Thoracic aorta (tissue), 2 donors: ENCODE measurements around the gene NAV2. TPM values are rescaled to one million over a fixed set of nuclear protein-coding genes. Genes with fewer than 3 reads are reported as not detected.
A peak's percentile ranks its signal among the peaks of the same experiment; 100 is the strongest.

Source experiments
- ATAC-seq: fragments of 150-250 bp; one replicate; pipeline ENCODE4 v1.8.0; 2017; ENCODE audit warnings: low read depth; ENCODE audit not compliant: insufficient number of reproducible peaks, low FRiP score
- DNase-seq: peaks from one replicate; pipeline ENCODE4 v3.0.0-alpha.2; 2020; ENCODE audit warnings: low spot score
- H3K27ac ChIP-seq, 2 donors: fragments of 200-600 bp; sonication (generic); 1 replicate in 1 of 2; 2 replicates in 1 of 2; pipeline ENCODE4 v1.5.1; 2016; ENCODE audit warnings: mild to moderate bottlenecking in 2 of 2, moderate library complexity in 2 of 2
- H3K27me3 ChIP-seq: fragments of 200-600 bp; sonication (generic); replicated peaks from 2 replicates; pipeline ENCODE4 v1.6.0; 2016; ENCODE audit warnings: mild to moderate bottlenecking; ENCODE audit not compliant: insufficient read depth
- H3K36me3 ChIP-seq: fragments of 200-600 bp; sonication (generic); one replicate; pipeline ENCODE4 v1.5.1; 2016
- H3K4me1 ChIP-seq, 2 donors: fragments of 200-600 bp; sonication (generic); 1 replicate in 1 of 2; 2 replicates in 1 of 2; pipeline versions ENCODE4 v1.5.1 to v1.6.0; 2016; ENCODE audit warnings: low read depth in 2 of 2, mild to moderate bottlenecking in 1 of 2; ENCODE audit not compliant: control insufficient read depth in 1 of 2
- H3K4me3 ChIP-seq: fragments of 200-600 bp; sonication (generic); 2 replicates; pipeline ENCODE4 v1.5.1; 2016; ENCODE audit warnings: mild to moderate bottlenecking
- H3K9me3 ChIP-seq: fragments of 200-600 bp; sonication (generic); 2 replicates; pipeline ENCODE4 v1.5.1; 2016
- CTCF ChIP-seq: fragments of 200-600 bp; sonication (generic); IDR thresholded peaks from one replicate; pipeline ENCODE4 v1.5.1; 2019; ENCODE audit warnings: antibody characterized with exemption
- total RNA-seq, 2 donors: library from RNA; depleted of rRNA; stranded (reverse); fragments of >200 nt; gene quantifications; one replicate each; pipeline versions ENCODE4 v1.1.0 to v1.2.3, GENCODE V29; 2016

Gene NAV2
- total RNA-seq, 2 donors from 2014 or later, result 125 to 230 TPM

GRCh38 chr11:19737575-19737974 is 24.9 kb downstream of the NAV2 start:
- ATAC-seq (no peak), DNase-seq (no peak)
- peak overlapping the region; percentile 30 to 94 for H3K27ac ChIP-seq
- TF ChIP-seq CTCF, result no peak
- H3K9me3 ChIP-seq, result no peaks in the 10 kb centered on the region
- no peak overlapping the region for H3K4me3 ChIP-seq
- no peaks in the 10 kb centered on the region for H3K36me3 ChIP-seq
- no peaks in the 10 kb centered on the region for H3K27me3 ChIP-seq
- peaks cover 67 to 89% of the 10 kb centered on the region in 2 donors for H3K4me1 ChIP-seq

- Histone ChIP-seq H3K27ac (peak overlapping the region; percentile 30 to 94), H3K36me3 (peaks cover 1% of the 10 kb centered on the region), H3K4me1 (peaks cover 67 to 89% of the 10 kb centered on the region in 2 donors), H3K9me3 (no peaks in the 10 kb centered on the region), H3K4me3 (no peak overlapping the region), H3K27me3 (no peaks in the 10 kb centered on the region)
- ATAC-seq, result no peak
- no peak for DNase-seq
- TF ChIP-seq CTCF, result no peak
These were observed 25.5 kb downstream of the NAV2 start for GRCh38 chr11:19738124-19738523.

- no peaks in the 10 kb centered on the region for H3K9me3 ChIP-seq
- H3K36me3 ChIP-seq, result peaks cover 6% of the 10 kb centered on the region
- peaks cover 52 to 85% of the 10 kb centered on the region in 2 donors for H3K4me1 ChIP-seq
- peak overlapping the region; percentile 1 for H3K4me3 ChIP-seq
- no peaks in the 10 kb centered on the region for H3K27me3 ChIP-seq
- H3K27ac ChIP-seq, result peak overlapping the region; percentile 18 to 94
- TF ChIP-seq CTCF, result no peak
- DNase-seq, result no peak
- no peak for ATAC-seq
These were observed 27.2 kb downstream of the NAV2 start for GRCh38 chr11:19739872-19740271.

GRCh38 chr11:19740586-19740985 is 27.9 kb downstream of the NAV2 start:
- H3K36me3 ChIP-seq, result peaks cover 12% of the 10 kb centered on the region
- H3K4me1 ChIP-seq, result peaks cover 44 to 78% of the 10 kb centered on the region in 2 donors
- H3K9me3 ChIP-seq, result no peaks in the 10 kb centered on the region
- no peak overlapping the region for H3K27ac ChIP-seq
- H3K4me3 ChIP-seq, result no peak overlapping the region
- no peak for TF ChIP-seq CTCF
- ATAC-seq (no peak), DNase-seq (no peak)
- H3K27me3 ChIP-seq, result no peaks in the 10 kb centered on the region

GRCh38 chr11:19742588-19743292 is 30.1 kb downstream of the NAV2 start:
- Histone ChIP-seq H3K4me1 (peaks cover 24 to 59% of the 10 kb centered on the region in 2 donors), H3K36me3 (peaks cover 19% of the 10 kb centered on the region), H3K27ac (peak overlapping the region; percentile 14 to 39), H3K27me3 (no peaks in the 10 kb centered on the region), H3K9me3 (no peaks in the 10 kb centered on the region), H3K4me3 (no peak overlapping the region)
- TF ChIP-seq CTCF, result peak; percentile 80
- no peak for ATAC-seq
- no peak for DNase-seq
